Fibroblast of villous mesenchyme (primary cell): ENCODE data around the gene SHKBP1. TPM values are rescaled to one million over a fixed set of nuclear protein-coding genes. Genes with fewer than 3 reads are reported as not detected.

ENCODE experiments used
- DNase-seq: peaks from one replicate; pipeline ENCODE4 v3.0.0-alpha.2; 2010; ENCODE audit warnings: low read depth
- H3K4me3 ChIP-seq: 2 replicates; pipeline ENCODE4 v1.5.1; 2011; ENCODE audit warnings: low read depth, mild to moderate bottlenecking, low read length
- total RNA-seq: library from RNA; depleted of rRNA; stranded (reverse); fragments of >200 nt; gene quantifications from 2 replicates; pipeline ENCODE4 v1.2.3, GENCODE V29; 2012
- TF ChIP-seq, protein P1 (sequence below): IDR thresholded peaks from 2 replicates; pipeline ENCODE4 v1.5.1; 2012; ENCODE audit warnings: low read depth, mild to moderate bottlenecking, low read length; ENCODE audit not compliant: insufficient read depth

The SHKBP1 gene, protein sequence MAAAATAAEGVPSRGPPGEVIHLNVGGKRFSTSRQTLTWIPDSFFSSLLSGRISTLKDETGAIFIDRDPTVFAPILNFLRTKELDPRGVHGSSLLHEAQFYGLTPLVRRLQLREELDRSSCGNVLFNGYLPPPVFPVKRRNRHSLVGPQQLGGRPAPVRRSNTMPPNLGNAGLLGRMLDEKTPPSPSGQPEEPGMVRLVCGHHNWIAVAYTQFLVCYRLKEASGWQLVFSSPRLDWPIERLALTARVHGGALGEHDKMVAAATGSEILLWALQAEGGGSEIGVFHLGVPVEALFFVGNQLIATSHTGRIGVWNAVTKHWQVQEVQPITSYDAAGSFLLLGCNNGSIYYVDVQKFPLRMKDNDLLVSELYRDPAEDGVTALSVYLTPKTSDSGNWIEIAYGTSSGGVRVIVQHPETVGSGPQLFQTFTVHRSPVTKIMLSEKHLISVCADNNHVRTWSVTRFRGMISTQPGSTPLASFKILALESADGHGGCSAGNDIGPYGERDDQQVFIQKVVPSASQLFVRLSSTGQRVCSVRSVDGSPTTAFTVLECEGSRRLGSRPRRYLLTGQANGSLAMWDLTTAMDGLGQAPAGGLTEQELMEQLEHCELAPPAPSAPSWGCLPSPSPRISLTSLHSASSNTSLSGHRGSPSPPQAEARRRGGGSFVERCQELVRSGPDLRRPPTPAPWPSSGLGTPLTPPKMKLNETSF
- 17.7 and 20.9 TPM in 2 replicates for total RNA-seq

- peak within 1 kb of the TSS; percentile 91 for H3K4me3 ChIP-seq
- DNase-seq = peak; percentile 95
- TF ChIP-seq, protein P1, sequence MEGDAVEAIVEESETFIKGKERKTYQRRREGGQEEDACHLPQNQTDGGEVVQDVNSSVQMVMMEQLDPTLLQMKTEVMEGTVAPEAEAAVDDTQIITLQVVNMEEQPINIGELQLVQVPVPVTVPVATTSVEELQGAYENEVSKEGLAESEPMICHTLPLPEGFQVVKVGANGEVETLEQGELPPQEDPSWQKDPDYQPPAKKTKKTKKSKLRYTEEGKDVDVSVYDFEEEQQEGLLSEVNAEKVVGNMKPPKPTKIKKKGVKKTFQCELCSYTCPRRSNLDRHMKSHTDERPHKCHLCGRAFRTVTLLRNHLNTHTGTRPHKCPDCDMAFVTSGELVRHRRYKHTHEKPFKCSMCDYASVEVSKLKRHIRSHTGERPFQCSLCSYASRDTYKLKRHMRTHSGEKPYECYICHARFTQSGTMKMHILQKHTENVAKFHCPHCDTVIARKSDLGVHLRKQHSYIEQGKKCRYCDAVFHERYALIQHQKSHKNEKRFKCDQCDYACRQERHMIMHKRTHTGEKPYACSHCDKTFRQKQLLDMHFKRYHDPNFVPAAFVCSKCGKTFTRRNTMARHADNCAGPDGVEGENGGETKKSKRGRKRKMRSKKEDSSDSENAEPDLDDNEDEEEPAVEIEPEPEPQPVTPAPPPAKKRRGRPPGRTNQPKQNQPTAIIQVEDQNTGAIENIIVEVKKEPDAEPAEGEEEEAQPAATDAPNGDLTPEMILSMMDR = no peak
Observed at GRCh38 chr19:40576585-40577451, at the start of gene SHKBP1. Gene SHKBP1, plus strand, starts transcription at chr19:40576873. Its CDS starts 27 bp downstream, at chr19:40576900.

- TF ChIP-seq, protein P1 = no peak
- DNase-seq = no peak
- H3K4me3 ChIP-seq = no peak overlapping the region
Observed at GRCh38 chr19:40528078-40528477, 48.6 kb upstream of the SHKBP1 start.

DNA sequence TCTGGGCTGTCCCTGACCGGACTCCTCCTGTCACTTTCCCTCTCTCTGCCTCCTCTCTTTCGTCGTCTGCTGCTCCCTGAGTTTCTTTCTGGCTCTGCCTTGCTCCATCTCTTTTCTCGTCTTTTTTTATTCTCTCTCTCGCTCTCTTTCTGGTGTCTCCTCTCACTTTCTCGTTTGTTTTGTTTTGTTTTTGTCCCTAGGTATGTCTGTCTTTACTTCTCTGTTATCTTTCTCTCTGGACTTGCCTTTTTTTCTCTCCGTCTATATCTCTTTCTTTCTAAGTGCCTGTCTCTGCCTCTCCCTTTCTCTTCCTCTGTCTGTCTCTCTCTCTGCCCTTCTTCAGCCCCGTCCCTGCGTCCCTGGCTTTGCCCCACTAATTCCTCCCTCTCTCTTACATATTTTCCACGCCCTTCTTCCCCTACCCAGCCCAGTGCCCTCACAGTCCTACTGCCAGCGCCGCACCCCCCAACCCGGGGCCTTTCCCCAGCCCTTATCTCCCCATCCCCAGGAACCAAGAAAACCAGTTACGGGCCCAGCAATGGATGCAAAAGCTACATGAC is 48.1 kb upstream of the SHKBP1 start:
- H3K4me3 ChIP-seq = no peak overlapping the region
- DNase-seq = no peak
- TF ChIP-seq, protein P1 = no peak

DNA sequence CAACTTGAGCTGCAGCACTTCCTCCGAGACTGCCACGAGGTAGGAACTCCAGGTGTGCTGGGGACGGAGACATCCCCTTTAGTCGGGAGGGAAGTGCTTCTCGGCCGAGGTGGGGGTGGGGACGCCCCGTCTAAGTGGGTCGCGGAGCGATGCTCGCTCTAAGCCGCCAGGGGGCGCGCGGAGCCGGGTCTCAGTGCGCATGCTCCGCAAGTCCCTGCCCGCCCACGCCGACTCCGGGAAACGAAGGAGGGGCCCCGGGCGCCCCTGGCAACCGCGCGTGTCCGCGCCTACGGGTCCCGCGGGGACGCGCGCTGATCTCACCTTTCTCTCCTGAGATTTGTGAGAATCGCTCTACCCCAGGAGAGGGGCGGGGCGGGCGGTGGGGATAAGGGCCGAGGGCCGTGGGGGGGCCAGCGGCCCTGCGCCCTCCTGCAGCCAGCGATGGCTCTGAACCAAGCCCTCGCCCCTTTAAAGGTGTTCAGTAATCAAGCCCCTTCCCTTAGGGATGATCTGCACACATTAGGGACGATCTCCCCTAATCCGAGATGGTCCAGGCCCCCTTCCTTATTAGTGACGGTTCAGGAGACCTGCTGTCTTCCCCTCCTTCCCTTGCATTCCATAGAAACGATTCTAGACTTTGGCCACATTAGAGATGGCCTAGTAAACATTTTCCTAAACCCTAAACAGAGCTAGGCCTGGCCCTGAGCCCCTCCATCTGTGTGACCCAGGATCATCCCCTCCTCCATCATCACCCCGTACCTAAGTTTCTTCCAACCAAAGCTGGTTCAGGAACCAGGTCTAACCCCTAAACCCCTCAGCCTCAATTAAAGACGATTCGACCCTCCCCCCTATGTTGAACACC is 47.3 kb upstream of the SHKBP1 start:
- peak; percentile 72 for DNase-seq
- TF ChIP-seq, protein P1 = peak; percentile 89
- peak overlapping the region; percentile 57 for H3K4me3 ChIP-seq

DNA sequence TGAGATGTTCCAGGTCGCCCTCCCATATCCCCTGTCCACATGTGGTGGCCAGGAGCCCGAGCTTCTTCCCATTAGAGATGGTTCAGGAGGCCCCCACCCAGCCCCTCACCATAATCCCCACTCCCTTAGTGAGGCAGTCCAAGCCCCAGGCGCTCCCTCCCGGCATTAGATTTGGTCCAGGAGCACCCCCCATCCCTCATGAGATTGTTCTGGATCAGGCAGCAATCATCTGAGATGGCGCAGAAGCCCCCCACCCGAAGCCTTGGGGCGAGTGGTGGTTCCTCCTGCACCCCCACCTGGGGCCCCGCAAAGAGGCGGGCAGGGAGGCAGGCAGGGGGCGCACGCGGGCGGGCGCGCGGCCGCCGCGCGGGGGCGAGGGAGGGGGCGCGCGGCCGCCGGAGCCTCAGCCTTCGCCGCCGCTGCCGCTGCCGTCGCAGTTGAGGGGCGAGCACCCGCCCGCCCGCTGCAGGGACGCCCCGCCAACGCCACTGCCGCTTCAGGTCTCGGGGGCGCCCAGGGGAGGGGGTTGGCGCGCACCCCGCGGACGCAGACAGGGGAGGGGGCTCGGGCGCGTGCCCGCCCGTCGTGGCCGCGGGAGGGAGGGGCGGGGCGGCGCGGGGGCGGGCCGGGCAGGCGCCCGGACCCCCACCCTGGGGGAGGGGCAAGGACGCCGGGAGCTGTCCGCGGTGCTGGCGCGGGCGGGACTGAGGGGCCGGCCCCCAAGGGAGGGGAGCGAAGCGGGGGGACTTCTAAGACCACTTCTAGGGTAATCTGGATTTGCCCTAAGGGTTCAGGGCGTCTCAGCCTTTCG is 46.4 kb upstream of the SHKBP1 start:
- DNase-seq = no peak
- TF ChIP-seq, protein P1 = no peak
- H3K4me3 ChIP-seq = no peak overlapping the region
